22Rv1 (cell line): ENCODE measurements around the gene IRF4.

ENCODE experiments used
- ZFX ChIP-seq: fragments of 450-650 bp; IDR thresholded peaks from 2 replicates; pipeline ENCODE4 v1.6.1; 2017; ENCODE audit warnings: antibody characterized with exemption, borderline replicate concordance
- TF ChIP-seq, protein P1 (sequence below): fragments of 450-650 bp; IDR thresholded peaks from 2 replicates; pipeline ENCODE4 v1.5.1; 2017; ENCODE audit warnings: mild to moderate bottlenecking

DNA sequence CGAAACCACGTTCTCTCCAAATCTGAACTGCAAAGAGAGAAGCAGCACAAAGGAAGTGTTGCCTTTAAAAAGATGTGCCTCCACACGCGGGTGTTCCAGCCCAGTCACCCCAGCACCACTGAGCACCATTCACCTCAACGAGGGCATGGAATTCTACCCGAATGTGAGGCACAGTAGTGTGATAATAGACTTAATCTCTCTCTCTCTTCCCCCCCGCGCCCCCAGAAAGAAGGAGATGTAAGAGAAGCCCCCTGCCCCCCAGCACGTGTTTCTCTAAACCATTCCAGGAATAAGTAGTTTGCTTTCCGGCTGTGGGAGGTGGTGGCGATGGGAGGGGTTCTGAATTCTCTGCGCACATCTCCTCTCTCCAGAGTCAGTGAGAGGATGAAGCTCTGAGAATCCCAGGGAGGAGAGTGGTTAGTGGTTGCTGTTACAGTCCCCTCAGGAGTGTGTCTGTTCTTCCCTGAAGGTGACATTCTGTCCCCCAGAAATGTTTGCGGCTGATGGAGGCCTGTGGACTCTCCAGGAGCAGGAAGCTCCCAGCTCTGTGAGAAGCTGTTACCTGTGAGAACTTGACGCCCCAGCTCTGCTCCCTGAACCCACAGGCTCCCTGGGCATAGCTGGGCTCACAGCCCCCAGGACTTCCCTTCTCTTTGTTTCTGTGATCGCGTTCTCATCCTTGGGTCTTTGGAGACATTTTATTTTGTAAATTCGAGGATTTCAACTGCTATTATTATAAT, 23.5 kb upstream of the IRF4 start:
- TF ChIP-seq, protein P1, sequence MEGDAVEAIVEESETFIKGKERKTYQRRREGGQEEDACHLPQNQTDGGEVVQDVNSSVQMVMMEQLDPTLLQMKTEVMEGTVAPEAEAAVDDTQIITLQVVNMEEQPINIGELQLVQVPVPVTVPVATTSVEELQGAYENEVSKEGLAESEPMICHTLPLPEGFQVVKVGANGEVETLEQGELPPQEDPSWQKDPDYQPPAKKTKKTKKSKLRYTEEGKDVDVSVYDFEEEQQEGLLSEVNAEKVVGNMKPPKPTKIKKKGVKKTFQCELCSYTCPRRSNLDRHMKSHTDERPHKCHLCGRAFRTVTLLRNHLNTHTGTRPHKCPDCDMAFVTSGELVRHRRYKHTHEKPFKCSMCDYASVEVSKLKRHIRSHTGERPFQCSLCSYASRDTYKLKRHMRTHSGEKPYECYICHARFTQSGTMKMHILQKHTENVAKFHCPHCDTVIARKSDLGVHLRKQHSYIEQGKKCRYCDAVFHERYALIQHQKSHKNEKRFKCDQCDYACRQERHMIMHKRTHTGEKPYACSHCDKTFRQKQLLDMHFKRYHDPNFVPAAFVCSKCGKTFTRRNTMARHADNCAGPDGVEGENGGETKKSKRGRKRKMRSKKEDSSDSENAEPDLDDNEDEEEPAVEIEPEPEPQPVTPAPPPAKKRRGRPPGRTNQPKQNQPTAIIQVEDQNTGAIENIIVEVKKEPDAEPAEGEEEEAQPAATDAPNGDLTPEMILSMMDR = no peak
- no peak for TF ChIP-seq ZFX
